IPS-15b (cell line): Measurements from ENCODE around the gene RASL11A.
"Not testable (repeated sequence)": the region's sequence is repeated elsewhere in the genome, so short reads cannot be mapped to it uniquely, and the experiment has no call there.

Experiments
- H3K27me3 ChIP-seq: one replicate; pipeline ENCODE4 v1.6.1; 2013; ENCODE audit warnings: low read length; ENCODE audit not compliant: control insufficient read depth, insufficient read depth
- H3K36me3 ChIP-seq: one replicate; pipeline ENCODE4 v1.6.1; 2013; ENCODE audit warnings: low read length; ENCODE audit not compliant: control insufficient read depth, insufficient read depth
- H3K4me1 ChIP-seq: one replicate; pipeline ENCODE4 v1.6.1; 2013; ENCODE audit warnings: mild to moderate bottlenecking, low read length; ENCODE audit not compliant: control insufficient read depth, insufficient read depth
- H3K4me3 ChIP-seq: one replicate; pipeline ENCODE4 v1.5.1; 2013; ENCODE audit warnings: low read depth, low read length
- H3K9ac ChIP-seq: one replicate; pipeline ENCODE4 v1.6.1; 2013; ENCODE audit warnings: low read depth, mild to moderate bottlenecking, low read length
- H3K9me3 ChIP-seq: one replicate; pipeline ENCODE4 v1.6.1; 2013; ENCODE audit warnings: mild to moderate bottlenecking, low read length; ENCODE audit not compliant: control insufficient read depth, insufficient read depth

The RASL11A gene

DNA sequence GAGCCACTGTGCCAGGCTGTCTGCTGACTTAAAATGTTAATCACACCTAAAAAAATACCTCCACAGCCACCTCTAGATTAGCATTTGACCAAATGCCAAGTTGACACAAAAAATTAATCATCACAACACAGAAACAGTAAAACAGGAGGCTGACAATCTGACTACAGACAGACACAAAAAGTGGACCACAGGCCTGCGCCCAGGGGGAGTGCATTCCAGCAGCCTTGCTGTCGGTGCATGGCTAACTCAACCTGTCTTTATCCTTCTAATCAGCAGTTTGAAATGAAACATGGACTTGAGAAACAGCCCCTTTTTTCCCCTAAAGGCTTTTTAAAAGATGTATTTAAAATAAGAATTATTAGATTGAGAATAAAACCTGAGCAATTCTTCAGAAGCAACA, 34.0 kb downstream of the RASL11A start:
- Histone ChIP-seq H3K36me3 (no peaks in the 10 kb centered on the region), H3K27me3 (no peaks in the 10 kb centered on the region), H3K4me1 (no peaks in the 10 kb centered on the region), H3K4me3 (no peak overlapping the region), H3K9ac (no peak overlapping the region), H3K9me3 (no peaks in the 10 kb centered on the region)

DNA sequence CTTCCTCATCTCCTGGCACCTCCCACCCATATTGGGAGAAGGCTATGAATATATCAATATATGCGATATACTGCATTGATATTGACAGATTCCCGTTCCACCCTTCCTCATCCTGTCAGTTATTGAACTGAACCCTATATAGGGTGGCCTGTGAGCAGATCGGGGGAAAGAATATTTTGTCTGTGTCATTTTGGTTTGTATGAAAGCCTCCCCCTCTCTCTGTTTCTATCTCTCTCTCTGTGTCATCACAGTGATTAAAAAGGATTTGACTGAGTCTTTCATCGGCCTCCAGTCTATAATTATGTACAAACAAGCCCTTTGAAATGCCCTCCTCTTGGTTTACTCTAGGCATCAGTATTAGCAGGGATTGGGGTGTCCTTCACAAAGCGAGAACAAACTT, 35.7 kb downstream of the RASL11A start:
- Histone ChIP-seq H3K27me3 (no peaks in the 10 kb centered on the region), H3K9ac (no peak overlapping the region), H3K4me3 (no peak overlapping the region), H3K4me1 (no peaks in the 10 kb centered on the region), H3K9me3 (no peaks in the 10 kb centered on the region), H3K36me3 (no peaks in the 10 kb centered on the region)

DNA sequence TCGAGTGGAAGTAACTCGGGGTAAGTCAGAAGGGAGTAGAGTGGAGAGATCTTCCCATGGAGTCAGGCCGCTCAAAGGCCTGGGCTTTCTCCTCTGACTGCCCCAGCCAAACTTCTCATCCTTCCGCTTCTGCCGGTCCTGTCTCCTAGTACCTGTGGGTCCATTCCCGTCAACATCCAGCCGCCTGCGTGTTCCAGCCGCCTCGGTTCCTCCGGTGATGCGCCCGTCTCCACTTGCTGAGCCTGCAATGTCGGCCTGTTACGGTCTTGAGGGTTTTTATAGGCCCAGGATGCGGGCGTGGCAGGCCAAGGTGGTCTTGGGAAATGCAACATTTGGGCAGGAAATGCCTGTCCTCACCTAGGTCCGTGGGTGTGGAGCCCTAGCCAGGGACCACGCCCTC, 38.3 kb downstream of the RASL11A start:
- no peaks in the 10 kb centered on the region for H3K36me3 ChIP-seq
- H3K9me3 ChIP-seq, result no peaks in the 10 kb centered on the region
- no peaks in the 10 kb centered on the region for H3K27me3 ChIP-seq
- H3K4me3 ChIP-seq, result no peak overlapping the region
- H3K4me1 ChIP-seq, result no peaks in the 10 kb centered on the region
- H3K9ac ChIP-seq, result no peak overlapping the region

DNA sequence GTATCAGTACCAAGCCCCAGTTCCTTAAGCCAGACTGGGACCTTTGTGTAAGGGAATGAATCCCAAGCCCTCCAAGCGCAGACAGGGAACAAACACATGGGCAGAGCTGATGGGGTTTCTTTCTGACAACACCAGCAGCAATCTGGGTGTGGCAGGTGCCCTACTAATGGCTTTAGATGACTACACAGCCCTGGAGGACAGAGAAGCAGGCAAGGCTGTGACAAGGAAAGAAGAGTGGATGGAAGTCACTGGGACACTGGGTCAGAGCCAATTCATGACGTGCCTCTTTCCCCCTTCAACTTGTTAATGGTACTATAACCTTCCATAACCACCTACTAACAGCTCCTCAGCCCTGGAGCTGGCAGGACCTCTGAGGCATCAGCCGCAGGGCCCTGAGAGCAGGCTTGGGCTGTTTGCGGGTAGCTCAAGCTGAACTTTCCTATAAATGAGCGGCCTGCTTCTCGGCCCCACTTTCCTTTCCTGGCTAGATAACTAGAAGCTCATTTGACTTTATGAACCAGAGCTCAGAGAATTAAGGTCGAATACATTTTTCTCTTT, 38.9 kb downstream of the RASL11A start:
- H3K4me1 ChIP-seq, result no peaks in the 10 kb centered on the region
- no peaks in the 10 kb centered on the region for H3K27me3 ChIP-seq
- H3K4me3 ChIP-seq, result no peak overlapping the region
- H3K9me3 ChIP-seq, result no peaks in the 10 kb centered on the region
- H3K36me3 ChIP-seq, result no peaks in the 10 kb centered on the region
- no peak overlapping the region for H3K9ac ChIP-seq

DNA sequence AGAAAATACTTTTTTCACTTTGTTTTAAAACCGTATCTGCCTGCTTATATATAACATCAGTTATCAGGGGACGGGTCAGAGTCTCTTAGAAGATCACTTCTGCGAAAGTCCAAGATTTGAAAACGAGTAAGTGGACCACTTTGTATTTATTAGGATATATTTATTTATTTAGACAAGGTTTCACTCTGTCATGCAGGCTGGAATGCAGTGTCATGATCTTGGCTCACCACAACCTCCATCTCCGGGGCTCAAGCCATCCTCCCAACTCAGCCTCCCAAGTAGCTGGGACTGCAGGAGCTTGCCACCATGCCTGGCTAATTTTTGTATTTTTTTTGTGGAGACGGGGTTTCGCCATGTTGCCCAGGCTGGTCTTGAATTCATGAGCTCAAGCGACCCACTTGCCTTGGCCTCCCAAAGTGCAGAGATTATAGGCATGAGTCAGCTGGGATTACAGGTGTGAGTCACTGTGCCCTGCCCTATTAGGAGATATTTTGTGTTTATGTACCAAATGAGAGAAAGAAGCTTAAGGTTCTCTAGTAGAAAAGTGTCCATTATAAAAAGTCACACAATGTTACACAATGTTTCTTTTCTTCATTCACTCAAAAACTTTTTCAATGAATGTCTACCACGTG, 39.5 kb downstream of the RASL11A start:
- H3K4me3 ChIP-seq, result no peak overlapping the region
- H3K9ac ChIP-seq, result no peak overlapping the region
- H3K9me3 ChIP-seq, result no peaks in the 10 kb centered on the region
- no peaks in the 10 kb centered on the region for H3K27me3 ChIP-seq
- no peaks in the 10 kb centered on the region for H3K4me1 ChIP-seq
- H3K36me3 ChIP-seq, result no peaks in the 10 kb centered on the region

DNA sequence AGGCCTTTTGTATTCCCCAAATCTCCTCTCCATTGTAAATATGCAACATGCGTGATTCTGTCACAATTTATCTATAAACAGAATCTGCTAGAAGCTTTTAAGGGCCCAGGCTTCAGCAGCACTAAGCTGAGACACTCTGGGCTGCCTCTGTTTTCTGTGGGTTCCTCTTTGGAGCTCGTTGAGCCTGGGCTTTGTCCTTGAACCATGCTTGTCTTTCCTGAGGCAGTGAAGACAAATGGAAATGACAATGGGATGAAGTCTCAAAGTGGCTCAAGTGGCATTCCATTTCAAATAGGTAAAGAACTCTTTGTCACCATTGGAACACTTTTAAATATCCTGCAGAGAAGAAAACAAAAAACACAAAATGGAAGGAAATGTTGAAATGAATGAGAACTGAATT, 40.3 kb downstream of the RASL11A start:
- Histone ChIP-seq H3K4me3 (no peak overlapping the region), H3K36me3 (no peaks in the 10 kb centered on the region), H3K9ac (no peak overlapping the region), H3K27me3 (no peaks in the 10 kb centered on the region), H3K4me1 (no peaks in the 10 kb centered on the region), H3K9me3 (no peaks in the 10 kb centered on the region)

DNA sequence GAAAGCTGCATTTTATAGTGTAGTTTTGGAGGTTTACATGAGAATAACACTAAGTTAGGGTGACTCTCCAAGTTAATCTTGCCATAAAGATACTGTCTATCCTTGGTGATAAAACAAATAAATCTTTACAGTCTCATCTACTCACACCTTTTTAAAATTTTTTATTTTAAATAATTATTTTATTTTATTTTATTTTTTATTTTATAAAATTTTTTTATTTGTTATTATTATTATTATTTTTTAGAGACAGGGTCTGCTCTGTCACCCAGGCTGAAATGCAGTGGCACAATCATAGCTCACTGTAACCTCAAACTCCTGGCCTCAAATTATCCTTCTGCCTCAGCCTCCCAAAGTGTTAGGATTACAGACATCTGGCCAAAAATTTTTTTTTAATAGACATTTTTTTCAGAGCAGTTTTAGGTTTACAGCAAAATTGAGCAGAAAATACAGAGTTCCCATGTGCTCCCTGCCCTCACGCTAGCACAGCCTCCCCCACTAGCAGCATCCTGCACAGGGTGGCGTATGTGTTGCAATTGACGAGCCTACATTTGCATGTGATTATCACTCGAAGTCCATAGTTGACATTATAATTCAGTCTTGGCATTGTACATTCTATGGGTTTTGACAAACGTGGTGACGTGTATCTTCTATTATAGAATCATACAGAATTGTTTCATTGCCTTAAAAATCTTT, 41.0 kb downstream of the RASL11A start:
- Histone ChIP-seq H3K27me3 (no peaks in the 10 kb centered on the region), H3K4me1 (no peaks in the 10 kb centered on the region), H3K4me3 (no peak overlapping the region), H3K36me3 (no peaks in the 10 kb centered on the region), H3K9ac (no peak overlapping the region), H3K9me3 (no peaks in the 10 kb centered on the region)

DNA sequence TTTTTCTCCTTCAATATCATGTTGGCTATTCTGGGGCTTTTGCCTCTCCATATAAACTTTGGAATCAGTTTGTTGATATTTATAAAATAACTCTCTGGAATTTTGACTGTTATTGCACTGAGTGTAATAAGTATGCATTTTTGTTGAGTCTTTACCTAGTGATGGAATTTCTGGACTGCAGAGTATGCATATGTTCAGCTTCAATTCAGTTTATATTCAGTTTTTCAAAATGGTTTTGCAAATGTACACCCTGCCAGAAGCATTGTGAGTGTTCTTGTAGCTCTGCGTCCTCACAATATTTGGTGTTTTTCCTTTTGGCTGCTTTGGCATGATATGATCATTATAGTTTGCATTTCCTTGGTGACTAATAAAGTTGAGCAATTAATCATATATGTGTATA, 43.1 kb downstream of the RASL11A start:
- Histone ChIP-seq H3K4me3 (no peak overlapping the region), H3K9me3 (no peaks in the 10 kb centered on the region), H3K27me3 (no peaks in the 10 kb centered on the region), H3K9ac (no peak overlapping the region), H3K36me3 (no peaks in the 10 kb centered on the region), H3K4me1 (no peaks in the 10 kb centered on the region)

DNA sequence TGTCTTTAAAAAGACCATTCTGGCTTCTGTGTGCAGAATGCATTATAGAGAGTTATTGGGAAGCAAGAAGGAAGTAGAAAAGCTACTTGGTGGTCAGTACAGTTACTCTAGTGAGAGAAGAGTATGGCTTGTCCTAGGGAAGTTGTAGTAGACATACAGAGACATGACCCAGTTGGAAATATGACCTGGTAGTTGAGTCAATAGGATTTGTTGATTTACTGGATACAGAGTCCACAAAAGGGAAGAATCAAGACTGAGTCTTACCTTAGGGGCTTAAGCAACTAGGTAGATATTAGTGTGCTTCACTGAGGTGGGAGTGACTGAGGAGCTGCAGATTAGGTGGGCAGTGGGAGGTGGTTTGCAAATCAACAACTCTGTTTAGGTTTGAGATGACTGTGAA, 48.8 kb downstream of the RASL11A start:
- Histone ChIP-seq H3K4me3 (no peak overlapping the region), H3K27me3 (no peaks in the 10 kb centered on the region), H3K9me3 (no peaks in the 10 kb centered on the region), H3K4me1 (no peaks in the 10 kb centered on the region), H3K9ac (no peak overlapping the region), H3K36me3 (no peaks in the 10 kb centered on the region)

DNA sequence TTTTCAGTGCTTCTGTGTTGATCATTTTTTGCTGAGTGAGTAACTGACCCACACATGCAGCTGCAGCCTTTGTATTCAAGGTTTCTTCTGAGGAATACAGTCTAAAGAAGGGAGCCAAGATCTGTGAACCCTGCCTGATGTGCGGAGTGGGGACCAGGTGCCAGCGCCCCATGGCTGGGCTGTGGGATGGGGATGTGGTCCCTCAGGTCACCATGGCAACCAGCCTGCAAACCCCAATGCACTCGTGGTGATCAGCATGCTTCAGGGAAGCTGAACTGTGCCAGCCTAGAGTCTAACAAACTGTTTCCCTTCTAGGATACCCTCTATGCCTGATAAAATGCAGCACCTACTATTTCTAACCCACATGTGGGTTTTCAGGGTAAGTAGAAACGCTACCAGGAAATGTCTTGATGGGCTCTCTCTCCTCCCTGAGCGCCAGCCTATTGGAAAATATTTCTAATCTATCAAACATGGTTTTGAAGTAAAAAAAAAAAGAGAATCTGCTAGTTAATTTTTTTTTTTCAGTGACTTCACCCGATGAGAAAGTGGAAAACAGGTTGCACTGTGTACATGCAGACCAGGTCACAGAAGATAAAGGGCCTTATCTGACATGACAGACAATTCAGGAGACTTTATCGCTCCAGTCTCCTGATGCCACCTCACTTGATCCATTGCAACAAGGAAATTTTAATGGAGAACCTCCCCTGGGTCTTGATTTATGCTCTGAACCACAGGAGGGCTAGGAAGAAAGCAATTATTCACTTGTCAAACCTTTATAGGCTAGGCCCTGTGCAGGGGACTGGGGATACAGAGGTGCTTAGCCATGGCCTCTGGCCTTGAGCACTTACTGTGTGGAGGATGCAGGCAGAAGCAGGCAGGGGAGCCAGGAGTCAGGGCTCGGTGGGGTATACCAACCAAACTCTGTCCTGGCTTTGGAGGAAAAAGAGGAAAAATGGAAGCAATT, 51.1 kb downstream of the RASL11A start:
- Histone ChIP-seq H3K9me3 (no peaks in the 10 kb centered on the region), H3K4me3 (no peak overlapping the region), H3K4me1 (no peaks in the 10 kb centered on the region), H3K9ac (no peak overlapping the region), H3K36me3 (no peaks in the 10 kb centered on the region), H3K27me3 (no peaks in the 10 kb centered on the region)

DNA sequence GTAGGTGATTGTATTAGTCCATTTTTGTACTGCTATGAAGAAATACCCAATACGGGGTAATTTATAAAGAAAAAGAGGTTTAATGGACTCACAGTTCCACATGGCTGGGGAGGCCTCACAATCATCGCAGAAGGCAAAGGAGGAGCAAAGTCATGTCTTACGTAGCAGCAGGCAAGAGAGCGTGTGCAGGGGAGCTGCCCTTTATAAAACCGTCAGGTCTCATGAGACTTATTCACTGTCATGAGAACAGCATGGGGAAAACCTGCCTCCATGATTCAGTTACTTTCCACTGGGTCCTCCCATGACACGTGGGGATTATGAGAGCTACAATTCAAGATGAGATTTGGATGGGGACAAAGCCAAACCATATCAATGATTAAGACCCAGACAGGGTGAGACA, 51.8 kb downstream of the RASL11A start:
- H3K27me3 ChIP-seq, H3K36me3 ChIP-seq, H3K4me3 ChIP-seq: not testable (repeated sequence)

More for the DNA sequence above, 51.8 kb downstream of the RASL11A start:
- H3K9me3 ChIP-seq, H3K9ac ChIP-seq, H3K4me1 ChIP-seq: not testable (repeated sequence)
